Testis (tissue), 3 donors: Measurements from ENCODE around the gene PIP5KL1. TPM values are rescaled to one million over a fixed set of nuclear protein-coding genes. Genes with fewer than 3 reads are reported as not detected.

ENCODE experiments used
- DNase-seq: peaks from one replicate; pipeline ENCODE4 v3.0.0-alpha.2; 2019
- H3K27ac ChIP-seq, 2 donors: fragments of 200-600 bp; sonication (generic); one replicate each; pipeline ENCODE4 v1.5.1; 2019
- H3K27me3 ChIP-seq: fragments of 200-600 bp; sonication (generic); one replicate; pipeline ENCODE4 v1.5.1; 2019
- H3K36me3 ChIP-seq: fragments of 200-600 bp; sonication (generic); one replicate; pipeline ENCODE4 v1.5.1; 2017; ENCODE audit warnings: low read depth; ENCODE audit errors: missing control alignments
- H3K4me1 ChIP-seq: fragments of 200-600 bp; sonication (generic); one replicate; pipeline ENCODE4 v1.5.1; 2019
- H3K4me3 ChIP-seq, 2 donors: fragments of 200-600 bp; sonication (generic); one replicate each; pipeline ENCODE4 v1.5.1; 2017 to 2019
- H3K9me3 ChIP-seq: fragments of 200-600 bp; sonication (generic); one replicate; pipeline ENCODE4 v1.5.1; 2017
- POLR2A ChIP-seq: fragments of 450-650 bp; IDR thresholded peaks from one replicate; pipeline ENCODE4 v1.6.1; 2017; ENCODE audit warnings: antibody characterized with exemption, mild to moderate bottlenecking, moderate library complexity
- WGBS, 2 donors: methylation state at CpG; one replicate each; pipeline ENCODE4 v1.1.5; 2018; 5-methylcytosine and 5-hydroxymethylcytosine counted together
- intact Hi-C: fragments of 100-400 bp; cut with DNase I; formaldehyde crosslinking; loops from one replicate; pipeline ENCODE4 v1.15.1; 2023; ENCODE audit warnings: low total_unique reads
- polyA plus RNA-seq: library from polyadenylated mRNA; stranded (reverse); fragments of 350-450 nt; fragmentation: Illumina TruSeq; extraction: RNeasy Lipid Tissue Mini Kit (QIAGEN cat#74804); gene quantifications from one replicate; pipeline ENCODE4 v1.2.3, GENCODE V29; 2014; ENCODE audit warnings: low read depth, low replicate concordance; ENCODE audit not compliant: insufficient read depth
- total RNA-seq, 2 donors: library from RNA; depleted of rRNA; stranded (reverse); fragments of >200 nt; gene quantifications; one replicate each; pipeline ENCODE4 v1.2.3, GENCODE V29; 2016
- TF ChIP-seq, protein P1 (sequence below), 3 experiments: fragments of 450-650 bp in 2 of 3; fragments of 200-600 bp in 1 of 3; sonication (generic) in 1 of 3; IDR thresholded peaks; one replicate each; pipeline ENCODE4 v1.5.1; 2016 to 2019; ENCODE audit warnings: antibody characterized with exemption in 3 of 3, mild to moderate bottlenecking in 2 of 3, moderate library complexity in 1 of 3

The PIP5KL1 gene
- total and polyA plus RNA-seq, 3 donors from 2014 or later, result 3.9 to 10.2 (median 8.4) TPM

GRCh38 chr9:127921557-127922120 is 8.9 kb downstream of the PIP5KL1 start:
- TF ChIP-seq POLR2A, result no peak
- TF ChIP-seq, protein P1, sequence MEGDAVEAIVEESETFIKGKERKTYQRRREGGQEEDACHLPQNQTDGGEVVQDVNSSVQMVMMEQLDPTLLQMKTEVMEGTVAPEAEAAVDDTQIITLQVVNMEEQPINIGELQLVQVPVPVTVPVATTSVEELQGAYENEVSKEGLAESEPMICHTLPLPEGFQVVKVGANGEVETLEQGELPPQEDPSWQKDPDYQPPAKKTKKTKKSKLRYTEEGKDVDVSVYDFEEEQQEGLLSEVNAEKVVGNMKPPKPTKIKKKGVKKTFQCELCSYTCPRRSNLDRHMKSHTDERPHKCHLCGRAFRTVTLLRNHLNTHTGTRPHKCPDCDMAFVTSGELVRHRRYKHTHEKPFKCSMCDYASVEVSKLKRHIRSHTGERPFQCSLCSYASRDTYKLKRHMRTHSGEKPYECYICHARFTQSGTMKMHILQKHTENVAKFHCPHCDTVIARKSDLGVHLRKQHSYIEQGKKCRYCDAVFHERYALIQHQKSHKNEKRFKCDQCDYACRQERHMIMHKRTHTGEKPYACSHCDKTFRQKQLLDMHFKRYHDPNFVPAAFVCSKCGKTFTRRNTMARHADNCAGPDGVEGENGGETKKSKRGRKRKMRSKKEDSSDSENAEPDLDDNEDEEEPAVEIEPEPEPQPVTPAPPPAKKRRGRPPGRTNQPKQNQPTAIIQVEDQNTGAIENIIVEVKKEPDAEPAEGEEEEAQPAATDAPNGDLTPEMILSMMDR (IDR thresholded peaks at IDR 0.05), result peak; percentile 92 to 95 (median 95)
- H3K4me1 ChIP-seq, result peaks cover 5% of the 10 kb centered on the region
- no peaks in the 10 kb centered on the region for H3K9me3 ChIP-seq
- no peaks in the 10 kb centered on the region for H3K27me3 ChIP-seq
- intact Hi-C loops, result no loop called here
- WGBS, 2 donors, result 4 to 9% methylated on average over 21 to 42 of the region's 45 CpGs
- H3K4me3 ChIP-seq, result peak overlapping the region in 1 of 2 donors; percentile 24
- H3K36me3 ChIP-seq, result no peaks in the 10 kb centered on the region
- H3K27ac ChIP-seq, result no peak overlapping the region
- DNase-seq, result peak; percentile 77

DNA sequence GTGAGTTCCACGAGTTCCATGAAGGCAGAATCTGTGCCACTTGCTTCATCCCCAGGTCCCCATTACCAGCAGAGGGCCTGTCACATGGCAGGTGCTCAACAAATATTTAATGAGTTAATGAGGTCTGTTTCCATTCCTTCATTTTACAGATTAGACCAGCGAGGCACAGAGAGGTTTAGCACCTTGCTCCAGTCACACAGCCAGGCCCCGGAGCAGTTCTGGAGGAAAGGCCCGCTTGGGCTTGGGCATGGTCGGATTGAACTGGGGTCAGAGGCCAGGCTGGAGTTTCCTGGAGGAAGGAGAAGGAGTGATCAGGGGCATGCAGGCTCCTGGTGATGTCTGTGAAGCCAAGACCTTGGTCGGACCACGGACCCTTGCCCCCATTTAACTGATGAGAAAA is 9.8 kb downstream of the PIP5KL1 start:
- H3K27me3 ChIP-seq, result no peaks in the 10 kb centered on the region
- no peaks in the 10 kb centered on the region for H3K9me3 ChIP-seq
- no peak for DNase-seq
- WGBS, 2 donors, result 92% methylated on average over 7 of the region's 7 CpGs
- TF ChIP-seq POLR2A, result no peak
- TF ChIP-seq, protein P1 (IDR thresholded peaks at IDR 0.05), result no peak
- H3K4me3 ChIP-seq, result no peak overlapping the region
- H3K4me1 ChIP-seq, result peaks cover 4% of the 10 kb centered on the region
- no peaks in the 10 kb centered on the region for H3K36me3 ChIP-seq
- intact Hi-C loops, result no loop called here
- H3K27ac ChIP-seq, result no peak overlapping the region

DNA sequence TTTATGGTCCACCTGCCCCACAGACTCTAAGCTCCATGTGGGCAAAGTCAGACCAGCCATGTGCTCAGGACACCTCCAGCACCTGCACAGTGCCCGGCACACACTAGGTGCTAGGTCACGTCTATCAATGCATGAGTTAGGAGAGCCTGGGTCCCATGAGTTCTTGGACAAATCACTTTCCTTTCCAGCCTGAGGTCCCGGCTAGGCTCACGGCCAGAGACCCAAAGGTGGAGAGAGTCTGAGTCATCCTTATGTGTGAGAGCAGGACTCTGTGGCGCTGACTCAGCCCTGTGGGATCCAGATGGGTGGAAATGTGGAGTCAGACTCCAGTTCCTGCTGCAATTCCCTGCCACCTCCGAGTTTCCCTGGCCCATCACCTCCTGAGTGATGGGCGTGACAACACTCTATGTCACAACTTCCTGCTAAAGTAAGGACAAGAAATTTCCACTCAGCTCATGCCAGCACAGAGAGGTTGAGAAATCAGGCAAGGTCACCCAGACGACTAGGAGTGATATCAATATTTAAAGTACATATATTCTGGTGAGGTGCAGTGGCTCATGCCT is 11.2 kb downstream of the PIP5KL1 start:
- intact Hi-C loops, result loop anchor here (5.0 kb wide), 1 partner anchor 182 kb away; the partner anchor contains the start of gene TOR2A
- Histone ChIP-seq H3K27ac (no peak overlapping the region), H3K4me3 (no peak overlapping the region), H3K9me3 (no peaks in the 10 kb centered on the region), H3K36me3 (no peaks in the 10 kb centered on the region), H3K4me1 (peaks cover 17% of the 10 kb centered on the region), H3K27me3 (no peaks in the 10 kb centered on the region)
- no peak for TF ChIP-seq POLR2A
- TF ChIP-seq, protein P1 (IDR thresholded peaks at IDR 0.05), result no peak
- WGBS, 2 donors, result 66 to 73% methylated on average over 8 of the region's 8 CpGs
- no peak for DNase-seq

GRCh38 chr9:127918183-127919107 is 12.1 kb downstream of the PIP5KL1 start:
- Histone ChIP-seq H3K9me3 (no peaks in the 10 kb centered on the region), H3K4me1 (peaks cover 17% of the 10 kb centered on the region), H3K4me3 (no peak overlapping the region), H3K27me3 (no peaks in the 10 kb centered on the region), H3K36me3 (no peaks in the 10 kb centered on the region), H3K27ac (no peak overlapping the region)
- no peak for DNase-seq
- intact Hi-C loops, result loop anchor here (5.0 kb wide), 1 partner anchor 181 kb away; the partner anchor contains the start of gene TOR2A
- TF ChIP-seq, protein P1 (IDR thresholded peaks at IDR 0.05), result no peak
- no peak for TF ChIP-seq POLR2A
- 90 to 91% methylated on average over 8 of the region's 8 CpGs for WGBS, 2 donors
